Lower lobe of right lung (tissue), 2 donors: ENCODE data around the gene GRIA4. TPM values are rescaled to one million over a fixed set of nuclear protein-coding genes. Genes with fewer than 3 reads are reported as not detected.

ENCODE experiments used
- ATAC-seq, 2 donors: fragments of 200-7000 bp; cut with Tn5 transposase; one replicate each; pipeline ENCODE4 v1.9.1; 2020 to 2022; ENCODE audit warnings: mild to moderate bottlenecking in 2 of 2, moderate library complexity in 2 of 2
- DNase-seq: peaks from one replicate; pipeline ENCODE4 v3.0.0-alpha.2; 2020
- H3K27ac ChIP-seq: fragments of 200-600 bp; one replicate; pipeline ENCODE4 v1.8.0; 2022
- H3K27me3 ChIP-seq: fragments of 200-600 bp; one replicate; pipeline ENCODE4 v1.8.0; 2022; ENCODE audit warnings: low read depth
- H3K36me3 ChIP-seq: fragments of 200-600 bp; one replicate; pipeline ENCODE4 v1.8.0; 2022; ENCODE audit warnings: mild to moderate bottlenecking
- H3K4me1 ChIP-seq: fragments of 200-600 bp; one replicate; pipeline ENCODE4 v1.8.0; 2022
- H3K4me3 ChIP-seq: fragments of 200-600 bp; one replicate; pipeline ENCODE4 v1.8.0; 2022; ENCODE audit warnings: mild to moderate bottlenecking
- H3K9me3 ChIP-seq: fragments of 200-600 bp; one replicate; pipeline ENCODE4 v1.8.0; 2022
- intact Hi-C: fragments of 100-400 bp; cut with DNase I; formaldehyde crosslinking; loops from one replicate; pipeline ENCODE4 v1.11.0; 2022
- total RNA-seq: library from RNA; stranded (reverse); fragmentation: NEBNext Ultra II Directional; extraction: Animal tissue kit (Norgen Biotek cat#: 25700); gene quantifications from one replicate; pipeline ENCODE4 v1.2.1, GENCODE V29; 2021
- TF ChIP-seq, protein P1 (sequence below): fragments of 200-600 bp; IDR thresholded peaks from one replicate; pipeline ENCODE4 v1.8.0; 2022; ENCODE audit warnings: antibody characterized with exemption, mild to moderate bottlenecking
- donor health status: DM: no; HTN: yes; CAD: no; lungs with severe emphysema.

Gene GRIA4
- total RNA-seq, 1 donor from 2014 or later = not detected

DNA sequence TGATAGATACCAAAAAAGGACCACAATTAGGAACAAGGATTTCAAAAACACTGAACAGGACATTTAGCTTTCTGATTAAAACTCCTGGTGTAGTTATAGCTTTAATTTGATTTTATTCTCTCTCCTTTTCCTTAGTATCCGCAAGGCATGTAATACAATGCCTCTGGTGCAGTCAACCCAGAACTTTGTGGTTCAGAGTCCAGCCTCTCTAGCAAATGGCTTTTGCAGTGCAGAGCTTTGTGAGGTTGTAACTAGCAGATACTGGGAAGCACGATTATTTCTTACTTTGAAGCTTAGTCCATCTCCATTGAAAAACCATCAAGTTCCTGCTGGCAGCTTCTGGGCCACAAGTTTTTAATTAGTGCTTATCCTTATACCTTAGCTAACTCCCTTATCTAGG is 79.8 kb downstream of the GRIA4 start:
- H3K27me3 ChIP-seq = no peaks in the 10 kb centered on the region
- H3K27ac ChIP-seq = no peak overlapping the region
- H3K4me3 ChIP-seq = no peak overlapping the region
- DNase-seq (no peak), ATAC-seq (no peak)
- no peaks in the 10 kb centered on the region for H3K9me3 ChIP-seq
- H3K36me3 ChIP-seq = no peaks in the 10 kb centered on the region
- H3K4me1 ChIP-seq = no peaks in the 10 kb centered on the region
- intact Hi-C loops = no loop called here
- TF ChIP-seq, protein P1, sequence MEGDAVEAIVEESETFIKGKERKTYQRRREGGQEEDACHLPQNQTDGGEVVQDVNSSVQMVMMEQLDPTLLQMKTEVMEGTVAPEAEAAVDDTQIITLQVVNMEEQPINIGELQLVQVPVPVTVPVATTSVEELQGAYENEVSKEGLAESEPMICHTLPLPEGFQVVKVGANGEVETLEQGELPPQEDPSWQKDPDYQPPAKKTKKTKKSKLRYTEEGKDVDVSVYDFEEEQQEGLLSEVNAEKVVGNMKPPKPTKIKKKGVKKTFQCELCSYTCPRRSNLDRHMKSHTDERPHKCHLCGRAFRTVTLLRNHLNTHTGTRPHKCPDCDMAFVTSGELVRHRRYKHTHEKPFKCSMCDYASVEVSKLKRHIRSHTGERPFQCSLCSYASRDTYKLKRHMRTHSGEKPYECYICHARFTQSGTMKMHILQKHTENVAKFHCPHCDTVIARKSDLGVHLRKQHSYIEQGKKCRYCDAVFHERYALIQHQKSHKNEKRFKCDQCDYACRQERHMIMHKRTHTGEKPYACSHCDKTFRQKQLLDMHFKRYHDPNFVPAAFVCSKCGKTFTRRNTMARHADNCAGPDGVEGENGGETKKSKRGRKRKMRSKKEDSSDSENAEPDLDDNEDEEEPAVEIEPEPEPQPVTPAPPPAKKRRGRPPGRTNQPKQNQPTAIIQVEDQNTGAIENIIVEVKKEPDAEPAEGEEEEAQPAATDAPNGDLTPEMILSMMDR = no peak

DNA sequence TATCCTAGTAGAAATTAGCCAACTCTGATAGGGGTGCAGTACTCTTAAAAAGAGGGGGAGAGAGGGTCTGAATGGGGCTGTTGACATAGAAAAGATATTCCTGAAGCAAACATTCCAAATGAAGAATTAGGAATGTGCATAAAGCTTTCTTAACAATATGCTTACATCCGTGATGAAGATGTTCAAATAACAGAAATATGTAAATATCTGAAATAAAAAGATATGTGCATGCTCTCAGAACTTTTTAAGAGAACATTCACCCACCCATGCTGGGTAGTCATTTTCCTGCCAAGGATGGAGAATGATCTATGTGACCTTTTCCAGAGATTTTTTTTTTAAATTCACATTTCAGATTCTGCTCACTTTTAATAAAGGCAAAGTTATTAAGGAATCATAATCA is 80.6 kb downstream of the GRIA4 start:
- ATAC-seq (no peak), DNase-seq (no peak)
- no peak overlapping the region for H3K4me3 ChIP-seq
- no peaks in the 10 kb centered on the region for H3K9me3 ChIP-seq
- TF ChIP-seq, protein P1 = no peak
- H3K36me3 ChIP-seq = no peaks in the 10 kb centered on the region
- H3K4me1 ChIP-seq = no peaks in the 10 kb centered on the region
- H3K27ac ChIP-seq = no peak overlapping the region
- no peaks in the 10 kb centered on the region for H3K27me3 ChIP-seq
- intact Hi-C loops = no loop called here

DNA sequence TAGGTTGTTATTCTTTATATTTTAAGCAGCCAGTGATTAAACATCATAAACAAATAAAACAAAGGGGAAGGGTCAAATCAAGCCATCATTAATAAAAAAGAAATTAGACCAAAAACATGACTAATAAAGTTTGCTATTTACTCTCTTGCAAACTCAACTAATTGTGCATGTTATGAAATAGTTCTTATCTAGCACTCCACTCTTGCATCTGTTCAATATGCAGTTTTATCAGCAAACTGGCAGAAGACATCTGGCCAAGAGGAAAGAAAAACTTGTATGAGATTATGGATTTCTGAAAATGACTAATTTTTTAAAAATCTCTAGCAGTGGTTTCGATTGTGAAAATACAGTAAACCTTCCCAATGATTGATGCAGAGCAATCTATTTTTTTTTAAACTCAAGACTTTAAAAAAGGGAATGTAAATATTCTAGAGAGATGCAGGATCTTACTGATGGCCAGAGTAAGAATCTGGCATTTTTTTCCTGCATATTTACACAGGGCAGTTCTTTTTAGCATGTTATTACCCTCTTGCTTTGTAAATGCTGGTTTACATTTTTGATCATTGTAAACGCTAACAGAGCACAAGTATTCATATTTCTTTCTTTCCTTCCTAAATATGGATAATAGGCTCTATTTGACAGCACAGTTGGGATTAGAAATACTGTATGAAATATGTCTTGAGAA is 83.3 kb downstream of the GRIA4 start:
- TF ChIP-seq, protein P1 = no peak
- no peak overlapping the region for H3K4me3 ChIP-seq
- no peak overlapping the region for H3K27ac ChIP-seq
- H3K4me1 ChIP-seq = no peaks in the 10 kb centered on the region
- no peaks in the 10 kb centered on the region for H3K27me3 ChIP-seq
- DNase-seq = no peak
- no peak for ATAC-seq
- no peaks in the 10 kb centered on the region for H3K36me3 ChIP-seq
- intact Hi-C loops = no loop called here
- H3K9me3 ChIP-seq = no peaks in the 10 kb centered on the region

DNA sequence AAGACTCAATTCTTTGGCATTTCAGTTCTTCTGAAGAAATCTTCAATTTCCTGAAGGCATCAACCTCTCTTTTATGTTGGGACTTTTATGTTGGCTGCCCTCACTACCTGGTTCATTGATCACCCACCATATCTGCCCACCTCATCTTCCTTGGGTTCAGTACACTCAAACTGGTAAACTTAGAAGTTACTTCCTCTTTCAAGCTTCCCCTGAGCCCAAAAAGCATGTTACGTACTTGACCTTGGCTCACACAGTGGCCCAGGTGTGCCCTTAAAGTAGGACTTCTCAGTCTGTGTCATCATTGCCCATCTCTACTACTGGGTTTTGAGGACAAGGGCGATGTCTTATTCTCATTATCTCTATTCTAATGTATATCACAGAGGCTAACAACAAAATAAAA is 86.1 kb downstream of the GRIA4 start:
- H3K27ac ChIP-seq = no peak overlapping the region
- H3K36me3 ChIP-seq = no peaks in the 10 kb centered on the region
- DNase-seq (no peak), ATAC-seq (no peak)
- H3K27me3 ChIP-seq = no peaks in the 10 kb centered on the region
- H3K4me1 ChIP-seq = no peaks in the 10 kb centered on the region
- no peaks in the 10 kb centered on the region for H3K9me3 ChIP-seq
- intact Hi-C loops = no loop called here
- TF ChIP-seq, protein P1 = no peak
- H3K4me3 ChIP-seq = no peak overlapping the region

DNA sequence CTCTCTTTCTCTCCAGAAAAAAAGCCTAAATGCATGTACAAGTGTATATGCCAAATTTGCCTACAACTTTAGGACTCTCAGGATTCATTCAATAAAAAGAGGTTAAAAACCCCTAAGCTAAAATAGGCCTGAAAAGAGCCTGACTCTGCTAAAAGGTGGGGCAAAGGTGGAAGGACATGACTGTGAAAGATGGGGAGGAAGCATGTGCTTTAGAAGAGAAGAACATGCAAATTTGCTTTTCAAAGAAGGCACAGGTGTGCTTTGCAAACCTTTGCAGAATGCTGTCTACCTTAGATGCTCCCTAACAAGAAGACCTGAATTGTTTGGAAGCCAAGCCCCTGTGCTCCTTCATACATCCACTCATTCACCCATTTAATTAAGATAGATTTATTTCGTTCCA is 87.4 kb downstream of the GRIA4 start:
- no peak overlapping the region for H3K27ac ChIP-seq
- H3K4me1 ChIP-seq = no peaks in the 10 kb centered on the region
- no peaks in the 10 kb centered on the region for H3K36me3 ChIP-seq
- no peak for DNase-seq
- no peaks in the 10 kb centered on the region for H3K27me3 ChIP-seq
- H3K9me3 ChIP-seq = no peaks in the 10 kb centered on the region
- no peak for ATAC-seq
- TF ChIP-seq, protein P1 = no peak
- intact Hi-C loops = no loop called here
- no peak overlapping the region for H3K4me3 ChIP-seq

DNA sequence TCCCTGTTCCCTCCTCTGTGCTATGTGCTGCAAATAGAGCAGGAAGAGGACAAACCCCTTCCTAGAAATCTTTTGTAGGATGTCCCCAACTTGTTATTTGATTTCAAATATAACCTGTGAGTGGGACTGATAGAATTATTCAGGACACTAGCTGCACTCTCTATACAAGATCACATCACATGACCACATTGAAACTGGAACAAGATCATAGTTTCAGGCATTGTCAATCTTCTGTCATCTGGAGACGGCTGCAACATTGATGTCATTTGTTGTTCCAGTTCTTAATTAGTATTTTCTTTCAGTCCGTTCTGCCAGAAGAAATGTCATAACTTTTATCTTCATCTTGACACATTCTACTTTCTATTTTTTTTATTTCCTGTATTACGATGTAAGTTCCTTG is 89.3 kb downstream of the GRIA4 start:
- Histone ChIP-seq H3K27me3 (no peaks in the 10 kb centered on the region), H3K36me3 (no peaks in the 10 kb centered on the region), H3K9me3 (no peaks in the 10 kb centered on the region), H3K4me1 (no peaks in the 10 kb centered on the region), H3K27ac (no peak overlapping the region), H3K4me3 (no peak overlapping the region)
- ATAC-seq (no peak), DNase-seq (no peak)
- intact Hi-C loops = no loop called here
- TF ChIP-seq, protein P1 = no peak
